SK-N-SH (cell line): ENCODE results near the gene MICAL2. TPM values are rescaled to one million over a fixed set of nuclear protein-coding genes. Genes with fewer than 3 reads are reported as not detected.

Source experiments
- CTCF ChIA-PET: fragments of 300-600, 350-600 bp; formaldehyde crosslinking; extraction: SDS; loops from one replicate; lab custom pipeline; 2021; lab: Yijun Ruan, JAX
- POLR2A ChIA-PET: fragments of 350-600 bp; sonication (Branson Sonifier 250); formaldehyde crosslinking; extraction: SDS; loops from one replicate; lab custom pipeline; 2020; ENCODE audit warnings: antibody characterized with exemption, inconsistent platforms; lab: Yijun Ruan, JAX
- DNase-seq: peaks from one replicate; pipeline ENCODE4 v3.0.0; 2012
- H2AFZ ChIP-seq: fragments of 200-600 bp; sonication (generic); 2 replicates; pipeline ENCODE4 v1.8.1; 2016; ENCODE audit warnings: antibody characterized with exemption, mild to moderate bottlenecking, low read depth
- H3F3A ChIP-seq: fragments of 200-600 bp; sonication (generic); replicated peaks from 2 replicates; pipeline ENCODE3; 2016; ENCODE audit warnings: antibody characterized with exemption, mild to moderate bottlenecking; ENCODE audit not compliant: insufficient read depth
- H3K27ac ChIP-seq, 2 experiments: fragments of 200-500 bp in 1 of 2; fragments of 200-600 bp in 1 of 2; sonication (Bioruptor generic) in 1 of 2; sonication (generic), shearing (Covaris generic) in 1 of 2; 2 replicates each; pipeline versions ENCODE4 v1.5.1 to v1.6.1; 2014 to 2016; ENCODE audit warnings: low read depth in 2 of 2, inconsistent platforms in 1 of 2, low read length in 1 of 2, mild to moderate bottlenecking in 1 of 2, mixed read lengths in 1 of 2
- H3K27me3 ChIP-seq: fragments of 200-600 bp; sonication (generic), shearing (Covaris generic); 2 replicates; pipeline ENCODE4 v1.6.1; 2016; ENCODE audit warnings: mixed run types; ENCODE audit not compliant: insufficient read depth
- H3K36me3 ChIP-seq, 2 experiments: fragments of 200-500 bp in 1 of 2; fragments of 200-600 bp in 1 of 2; sonication (Bioruptor generic) in 1 of 2; sonication (generic) in 1 of 2; replicated peaks in 1 of 2; 2 replicates each; pipeline versions ENCODE3 to v1.5.1; 2014 to 2016; ENCODE audit warnings: low read length in 1 of 2, mild to moderate bottlenecking in 1 of 2; ENCODE audit not compliant: insufficient read depth in 2 of 2, control insufficient read depth in 1 of 2
- H3K4me1 ChIP-seq, 2 experiments: fragments of 200-500 bp in 1 of 2; fragments of 200-600 bp in 1 of 2; sonication (Bioruptor generic) in 1 of 2; sonication (generic), shearing (Covaris generic) in 1 of 2; 2 replicates each; pipeline versions ENCODE4 v1.5.1 to v1.6.1; 2014 to 2016; ENCODE audit warnings: low read depth in 1 of 2, low read length in 1 of 2, mixed run types in 1 of 2; ENCODE audit not compliant: insufficient read depth in 2 of 2, control insufficient read depth in 1 of 2
- H3K4me2 ChIP-seq: fragments of 200-600 bp; sonication (generic), shearing (Covaris generic); 2 replicates; pipeline ENCODE4 v1.6.1; 2017; ENCODE audit warnings: mixed run types
- H3K4me3 ChIP-seq, 2 experiments: fragments of 200-500 bp in 1 of 2; fragments of 200-600 bp in 1 of 2; sonication (Bioruptor generic) in 1 of 2; sonication (generic), shearing (Covaris generic) in 1 of 2; 2 replicates each; pipeline versions ENCODE4 v1.5.1 to v1.8.1; 2014 to 2016; ENCODE audit warnings: low read depth in 2 of 2, inconsistent platforms in 1 of 2, low read length in 1 of 2, mild to moderate bottlenecking in 1 of 2, mixed read lengths in 1 of 2, moderate library complexity in 1 of 2
- H3K79me2 ChIP-seq: fragments of 200-600 bp; sonication (generic); 2 replicates; pipeline ENCODE4 v1.8.1; 2017; ENCODE audit warnings: mild to moderate bottlenecking; ENCODE audit not compliant: insufficient read depth
- H3K9ac ChIP-seq: fragments of 200-600 bp; sonication (generic); 2 replicates; pipeline ENCODE4 v1.6.1; 2017; ENCODE audit warnings: mixed run types
- H3K9me2 ChIP-seq: fragments of 200-600 bp; sonication (generic); 2 replicates; pipeline ENCODE4 v1.6.1; 2017; ENCODE audit warnings: mixed run types
- H3K9me3 ChIP-seq: fragments of 200-600 bp; sonication (generic); 2 replicates; pipeline ENCODE4 v1.6.1; 2017; ENCODE audit warnings: mixed run types, mild to moderate bottlenecking, moderate library complexity
- H4K20me1 ChIP-seq: fragments of 200-600 bp; sonication (generic); 2 replicates; pipeline ENCODE4 v1.6.1; 2017; ENCODE audit warnings: mild to moderate bottlenecking, mixed run types; ENCODE audit not compliant: insufficient read depth
- ELF1 ChIP-seq: IDR thresholded peaks from 2 replicates; pipeline ENCODE4 v1.4.0; 2012
- EP300 ChIP-seq, 2 experiments: IDR thresholded peaks; 2 replicates each; pipeline versions ENCODE4 v1.4.0 to v1.6.1; 2012; ENCODE audit warnings: borderline replicate concordance in 1 of 2, low read depth in 1 of 2, low read length in 1 of 2
- EZH2phosphoT487 ChIP-seq: fragments of 200-600 bp; sonication (generic); IDR thresholded peaks from 2 replicates; pipeline ENCODE4 v1.6.1; 2017; ENCODE audit warnings: low read depth, mixed run types, mild to moderate bottlenecking, antibody characterized with exemption, moderate library complexity, borderline replicate concordance
- FOXJ3 ChIP-seq: sonication (generic); formaldehyde crosslinking; IDR thresholded peaks from 2 replicates; pipeline ENCODE4 v1.5.1; 2020; ENCODE audit warnings: mild to moderate bottlenecking, missing genetic modification reagents
- FOXM1 ChIP-seq: IDR thresholded peaks from 2 replicates; pipeline ENCODE4 v1.4.0; 2012; ENCODE audit warnings: low read depth, mild to moderate bottlenecking
- GABPA ChIP-seq: IDR thresholded peaks from 2 replicates; pipeline ENCODE4 v1.4.0; 2012; ENCODE audit warnings: low read depth, mild to moderate bottlenecking
- GATA2 ChIP-seq: sonication (generic); formaldehyde crosslinking; IDR thresholded peaks from 2 replicates; pipeline ENCODE4 v1.5.0; 2020; ENCODE audit warnings: mild to moderate bottlenecking, missing genetic modification reagents
- MAX ChIP-seq: IDR thresholded peaks from 2 replicates; pipeline ENCODE4 v1.4.0; 2012; ENCODE audit warnings: low read depth
- MXI1 ChIP-seq: IDR thresholded peaks from 2 replicates; pipeline ENCODE4 v1.6.1; 2012; ENCODE audit warnings: mild to moderate bottlenecking, low read depth, low read length, improper control_type of control experiment
- NRF1 ChIP-seq: IDR thresholded peaks from 2 replicates; pipeline ENCODE4 v1.6.1; 2012; ENCODE audit warnings: low read depth, mild to moderate bottlenecking, low read length
- PBX3 ChIP-seq: IDR thresholded peaks from 2 replicates; pipeline ENCODE4; 2012
- POLR2AphosphoS5 ChIP-seq: IDR thresholded peaks from 2 replicates; pipeline ENCODE4 v1.6.1; 2012; ENCODE audit warnings: low read depth, low read length
- RAD21 ChIP-seq: IDR thresholded peaks from 2 replicates; pipeline ENCODE4 v1.6.1; 2012; ENCODE audit warnings: mild to moderate bottlenecking, low read length
- RFX5 ChIP-seq: IDR thresholded peaks from 2 replicates; pipeline ENCODE4 v1.6.1; 2012; ENCODE audit warnings: mild to moderate bottlenecking, improper control_type of control experiment, low read length
- RXRA ChIP-seq: IDR thresholded peaks from 2 replicates; pipeline ENCODE4 v1.4.0; 2012; ENCODE audit warnings: low read depth, mild to moderate bottlenecking, borderline replicate concordance
- SMC3 ChIP-seq: IDR thresholded peaks from 2 replicates; pipeline ENCODE4 v1.6.1; 2012; ENCODE audit warnings: low read depth, low read length, improper control_type of control experiment
- TAF1 ChIP-seq: IDR thresholded peaks from 2 replicates; pipeline ENCODE4 v1.6.1; 2012; ENCODE audit warnings: low read depth, mild to moderate bottlenecking, low read length, moderate library complexity, borderline replicate concordance
- TCF12 ChIP-seq: IDR thresholded peaks from 2 replicates; pipeline ENCODE4 v1.4.0; 2012
- TEAD4 ChIP-seq: IDR thresholded peaks from 2 replicates; pipeline ENCODE4 v1.4.0; 2012; ENCODE audit warnings: mild to moderate bottlenecking, borderline replicate concordance; ENCODE audit not compliant: insufficient read depth
- USF1 ChIP-seq: IDR thresholded peaks from 2 replicates; pipeline ENCODE4 v1.4.0; 2012; ENCODE audit warnings: low read depth, borderline replicate concordance
- USF2 ChIP-seq: fragments of 150-350 bp; IDR thresholded peaks from 2 replicates; pipeline ENCODE4 v1.6.1; 2017; ENCODE audit warnings: antibody characterized with exemption, low read length, low read depth, borderline replicate concordance
- YY1 ChIP-seq: IDR thresholded peaks from 2 replicates; pipeline ENCODE4 v1.4.0; 2012; ENCODE audit warnings: low read depth, mild to moderate bottlenecking
- ZBTB33 ChIP-seq: IDR thresholded peaks from 2 replicates; pipeline ENCODE4 v1.4.0; 2012; ENCODE audit warnings: low read depth, borderline replicate concordance
- WGBS: methylation state at CpG from one replicate; pipeline ENCODE4 v1.1.6; 2017; ENCODE audit warnings: low lambda C conversion rate; 5-methylcytosine and 5-hydroxymethylcytosine counted together
- polyA plus RNA-seq, 3 experiments: library from polyadenylated mRNA; depleted of rRNA; stranded (reverse); fragments of >200 nt; gene quantifications; 2 replicates each; pipeline ENCODE4 v1.2.3, GENCODE V29; 2012
- TF ChIP-seq, protein P1 (sequence below): fragments of 200-600 bp; sonication (generic); IDR thresholded peaks from 2 replicates; pipeline ENCODE4 v1.6.1; 2017; ENCODE audit warnings: antibody characterized with exemption, mild to moderate bottlenecking, moderate library complexity
- TF ChIP-seq, protein P2 (sequence below): fragments of 150-350 bp; IDR thresholded peaks from 2 replicates; pipeline ENCODE4 v1.6.1; 2016; ENCODE audit warnings: mild to moderate bottlenecking, low read depth, low read length

The MICAL2 gene
- polyA plus RNA-seq, 1 of the 3 experiments (the other 2 are of a cell fraction), result 54.6 TPM

DNA sequence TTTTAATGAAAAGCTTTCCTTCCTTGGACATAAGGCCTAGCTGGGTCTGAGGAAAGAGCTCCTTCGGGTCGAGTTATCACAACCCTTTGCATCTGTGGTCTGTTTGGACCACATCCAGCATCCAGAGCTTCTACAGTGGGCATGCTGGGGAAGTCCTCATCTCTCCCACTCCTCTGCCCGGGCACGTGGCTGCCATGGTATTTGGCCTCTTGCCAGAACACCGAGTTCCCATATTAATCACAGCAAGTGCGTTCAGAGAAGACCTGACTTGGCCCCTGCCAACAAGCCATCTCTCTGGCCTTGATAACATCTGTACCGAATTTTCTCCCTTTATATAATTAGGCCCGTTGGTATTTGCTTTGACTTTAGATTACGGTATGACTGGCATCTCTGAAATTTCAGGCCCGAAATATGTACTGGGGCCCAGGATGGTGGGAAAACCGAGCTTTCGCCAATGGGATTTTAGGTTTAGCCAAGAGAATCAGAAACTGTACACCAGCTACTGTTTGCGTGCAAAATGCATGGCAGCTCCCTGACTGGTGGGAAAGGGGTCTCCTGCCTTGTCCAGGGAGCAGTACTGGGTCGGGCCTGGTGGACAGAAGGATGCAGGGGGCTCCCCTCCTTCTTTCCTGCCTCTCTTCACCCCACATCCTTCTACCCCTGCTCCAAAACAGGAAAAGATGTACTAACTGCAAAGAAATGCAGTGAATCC lies 90.0 kb downstream of the MICAL2 start:
- no peaks in the 10 kb centered on the region for H3K9me3 ChIP-seq
- no peaks in the 10 kb centered on the region for H4K20me1 ChIP-seq
- H3K4me3 ChIP-seq, result no peak overlapping the region
- H3K4me1 ChIP-seq, result peaks cover 24 to 27% of the 10 kb centered on the region in 2 experiments; a peak in 3 of 4 replicates
- peak overlapping the region; percentile 84 for H3K9ac ChIP-seq
- no peaks in the 10 kb centered on the region for H3K27me3 ChIP-seq
- H3K79me2 ChIP-seq, result peaks cover 80% of the 10 kb centered on the region
- POLR2A ChIA-PET, result no interaction called here
- no peak overlapping the region for H2AFZ ChIP-seq
- no peaks in the 10 kb centered on the region for H3K9me2 ChIP-seq
- peaks cover 77% of the 10 kb centered on the region for H3F3A ChIP-seq
- peaks cover 4 to 32% of the 10 kb centered on the region in 2 experiments for H3K36me3 ChIP-seq
- peak overlapping the region; percentile 81 to 100 for H3K27ac ChIP-seq
- 8% methylated on average over 14 of the region's 14 CpGs for WGBS
- H3K4me2 ChIP-seq, result peak overlapping the region; percentile 55; the same call in 1 of the 2 replicates
- DNase-seq, result peak; percentile 42
- CTCF ChIA-PET, result interaction anchor here (0.6 to 1.7 kb wide), 5 partner anchors 8 to 143 kb away, joined by 3 to 6 read pairs (median 3); no protein-coding TSS in a partner anchor
- TF ChIP-seq TAF1, result no peak
- TF ChIP-seq ELF1, result no peak
- peak in 1 of 2 experiments; percentile 90; a peak in 2 of 4 replicates for TF ChIP-seq EP300 (IDR thresholded peaks at IDR 0.05; ENCODE audit: borderline replicate concordance in 1 of 2, low read depth in 1 of 2, low read length in 1 of 2)
- TF ChIP-seq, protein P1, sequence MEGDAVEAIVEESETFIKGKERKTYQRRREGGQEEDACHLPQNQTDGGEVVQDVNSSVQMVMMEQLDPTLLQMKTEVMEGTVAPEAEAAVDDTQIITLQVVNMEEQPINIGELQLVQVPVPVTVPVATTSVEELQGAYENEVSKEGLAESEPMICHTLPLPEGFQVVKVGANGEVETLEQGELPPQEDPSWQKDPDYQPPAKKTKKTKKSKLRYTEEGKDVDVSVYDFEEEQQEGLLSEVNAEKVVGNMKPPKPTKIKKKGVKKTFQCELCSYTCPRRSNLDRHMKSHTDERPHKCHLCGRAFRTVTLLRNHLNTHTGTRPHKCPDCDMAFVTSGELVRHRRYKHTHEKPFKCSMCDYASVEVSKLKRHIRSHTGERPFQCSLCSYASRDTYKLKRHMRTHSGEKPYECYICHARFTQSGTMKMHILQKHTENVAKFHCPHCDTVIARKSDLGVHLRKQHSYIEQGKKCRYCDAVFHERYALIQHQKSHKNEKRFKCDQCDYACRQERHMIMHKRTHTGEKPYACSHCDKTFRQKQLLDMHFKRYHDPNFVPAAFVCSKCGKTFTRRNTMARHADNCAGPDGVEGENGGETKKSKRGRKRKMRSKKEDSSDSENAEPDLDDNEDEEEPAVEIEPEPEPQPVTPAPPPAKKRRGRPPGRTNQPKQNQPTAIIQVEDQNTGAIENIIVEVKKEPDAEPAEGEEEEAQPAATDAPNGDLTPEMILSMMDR, result no peak
- peak; percentile 95 for TF ChIP-seq PBX3
- TF ChIP-seq USF1, result peak; percentile 85
- no peak for TF ChIP-seq GATA2
- TF ChIP-seq EZH2phosphoT487, result no peak
- no peak for TF ChIP-seq RAD21
- peak; percentile 80 for TF ChIP-seq POLR2AphosphoS5
- no peak for TF ChIP-seq SMC3
- TF ChIP-seq TCF12, result peak; percentile 94; the same call in 1 of the 2 replicates
- TF ChIP-seq TEAD4, result peak; percentile 96
- TF ChIP-seq RXRA, result peak; percentile 90
- peak; percentile 87 for TF ChIP-seq FOXM1
- peak; percentile 89 for TF ChIP-seq ZBTB33
- TF ChIP-seq NRF1, result no peak
- TF ChIP-seq USF2, result peak; percentile 47
- TF ChIP-seq MXI1, result peak; percentile 47; the same call in 1 of the 2 replicates
- TF ChIP-seq YY1, result peak; percentile 23; the same call in 1 of the 2 replicates
- TF ChIP-seq, protein P2, sequence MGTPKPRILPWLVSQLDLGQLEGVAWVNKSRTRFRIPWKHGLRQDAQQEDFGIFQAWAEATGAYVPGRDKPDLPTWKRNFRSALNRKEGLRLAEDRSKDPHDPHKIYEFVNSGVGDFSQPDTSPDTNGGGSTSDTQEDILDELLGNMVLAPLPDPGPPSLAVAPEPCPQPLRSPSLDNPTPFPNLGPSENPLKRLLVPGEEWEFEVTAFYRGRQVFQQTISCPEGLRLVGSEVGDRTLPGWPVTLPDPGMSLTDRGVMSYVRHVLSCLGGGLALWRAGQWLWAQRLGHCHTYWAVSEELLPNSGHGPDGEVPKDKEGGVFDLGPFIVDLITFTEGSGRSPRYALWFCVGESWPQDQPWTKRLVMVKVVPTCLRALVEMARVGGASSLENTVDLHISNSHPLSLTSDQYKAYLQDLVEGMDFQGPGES, result no peak
- no peak for TF ChIP-seq GABPA
- TF ChIP-seq MAX, result peak; percentile 99
- no peak for TF ChIP-seq RFX5
- TF ChIP-seq FOXJ3 (CRISPR knock-in tag), result no peak
